Spinal cord (tissue), 10 donors: ENCODE measurements around the gene GFI1. TPM values are rescaled to one million over a fixed set of nuclear protein-coding genes. Genes with fewer than 3 reads are reported as not detected.

Experiments used
- DNase-seq, 6 donors: peaks; one replicate each; pipeline versions ENCODE4 v3.0.0 to v3.0.0-alpha.2; 2013 to 2015; ENCODE audit warnings: low spot score in 6 of 6, low read depth in 4 of 6
- H3K27ac ChIP-seq: one replicate; pipeline ENCODE4 v1.5.1; 2013; ENCODE audit warnings: low read depth, low read length, control low read depth
- H3K27me3 ChIP-seq: one replicate; pipeline ENCODE4 v1.6.1; 2013; ENCODE audit warnings: low read length; ENCODE audit not compliant: control insufficient read depth, insufficient read depth
- H3K36me3 ChIP-seq: one replicate; pipeline ENCODE4 v1.6.1; 2013; ENCODE audit warnings: low read length; ENCODE audit not compliant: control insufficient read depth, insufficient read depth
- H3K4me1 ChIP-seq: one replicate; pipeline ENCODE4 v1.6.1; 2013; ENCODE audit warnings: low read length; ENCODE audit not compliant: control insufficient read depth, insufficient read depth
- H3K4me3 ChIP-seq: one replicate; pipeline ENCODE4 v1.5.1; 2013; ENCODE audit warnings: low read depth, low read length, control low read depth
- H3K9me3 ChIP-seq: one replicate; pipeline ENCODE4 v1.6.1; 2013; ENCODE audit warnings: low read length; ENCODE audit not compliant: control insufficient read depth, insufficient read depth
- WGBS: methylation state at CpG from one replicate; pipeline ENCODE4 v1.1.5; 2013; ENCODE audit warnings: missing lambda C conversion rate; ENCODE audit not compliant: insufficient coverage; 5-methylcytosine and 5-hydroxymethylcytosine counted together
- polyA plus RNA-seq, 2 donors: library from polyadenylated mRNA; unstranded; fragments of 120-200 nt; gene quantifications; one replicate each; pipeline ENCODE4 v1.2.1, GENCODE V29; 2013; ENCODE audit not compliant: insufficient read length in 2 of 2
- total RNA-seq, 2 donors: library from RNA; depleted of rRNA in 1 of 2; stranded (reverse); fragments of 120-200 nt in 1 of 2; fragments of >200 nt in 1 of 2; gene quantifications; one replicate each; pipeline versions ENCODE4 v1.2.3 to v1.2.4, GENCODE V29; 2013 to 2014
- donor health status: healthy.

Gene GFI1
- total and polyA plus RNA-seq, 4 donors: 0.16 to 1.2 (median 0.35) TPM

GRCh38 chr1:92488832-92489231 lies 2.1 kb upstream of the GFI1 start:
- no peaks in the 10 kb centered on the region for H3K36me3 ChIP-seq
- DNase-seq: no peak
- no peak overlapping the region for H3K27ac ChIP-seq
- no peaks in the 10 kb centered on the region for H3K9me3 ChIP-seq
- no CpG with 5 or more reads among the region's 3 CpGs for WGBS
- H3K27me3 ChIP-seq: peaks cover 59% of the 10 kb centered on the region
- H3K4me1 ChIP-seq: peaks cover 24% of the 10 kb centered on the region
- H3K4me3 ChIP-seq: no peak overlapping the region

DNA sequence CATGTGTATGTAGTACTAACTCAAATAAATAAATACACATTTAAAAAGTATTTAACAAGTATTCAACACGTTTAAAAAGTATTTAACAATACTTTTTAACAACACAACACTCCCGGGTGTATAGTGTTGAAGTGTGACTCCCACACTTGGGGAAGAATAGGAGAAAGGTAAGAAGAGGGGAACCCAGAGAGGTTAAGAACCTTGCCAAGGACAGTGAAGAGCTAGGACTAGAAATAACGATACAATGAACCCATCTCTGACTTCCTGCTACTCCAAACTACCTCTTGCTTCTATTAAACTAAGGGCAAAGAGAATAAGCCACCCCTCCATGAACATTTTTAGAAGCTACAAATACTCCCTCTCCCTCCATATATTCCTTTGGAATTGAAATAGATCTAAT lies 1.7 kb upstream of the GFI1 start:
- no CpG with 5 or more reads among the region's 3 CpGs for WGBS
- H3K36me3 ChIP-seq: no peaks in the 10 kb centered on the region
- peaks cover 63% of the 10 kb centered on the region for H3K27me3 ChIP-seq

DNA sequence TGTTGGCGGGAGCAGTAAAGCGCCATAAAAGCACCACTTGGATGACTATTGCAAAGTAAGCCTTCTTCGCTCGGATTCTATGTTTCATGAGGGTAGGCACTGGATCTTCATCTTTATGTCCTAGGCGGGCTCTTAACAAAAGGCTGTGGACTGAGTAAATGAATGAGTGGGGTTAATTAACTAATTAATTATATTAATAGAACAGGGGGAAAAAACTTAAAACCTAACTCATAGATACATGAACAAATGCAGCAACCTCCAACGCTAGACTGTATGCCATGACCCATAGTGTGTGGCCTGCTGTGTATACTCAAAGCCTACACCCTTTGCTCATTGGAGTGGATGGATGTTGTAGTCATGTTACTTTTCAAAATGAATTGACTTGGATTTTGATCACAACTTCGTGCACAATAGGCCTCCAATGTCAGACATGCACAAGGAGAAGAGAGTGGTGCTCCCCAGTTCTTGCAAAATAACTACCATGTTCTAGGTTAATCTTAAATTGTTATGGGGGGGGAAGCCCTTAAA lies 417 bp upstream of the GFI1 start:
- H3K27me3 ChIP-seq: peaks cover 76% of the 10 kb centered on the region
- H3K4me1 ChIP-seq: peaks cover 41% of the 10 kb centered on the region
- DNase-seq: peak in 1 of 6 donors; percentile 9
- no peaks in the 10 kb centered on the region for H3K36me3 ChIP-seq
- no peaks in the 10 kb centered on the region for H3K9me3 ChIP-seq
- H3K4me3 ChIP-seq: no peak overlapping the region
- H3K27ac ChIP-seq: no peak overlapping the region
- 10% methylated on average over 2 of the region's 7 CpGs for WGBS

More for the DNA sequence above, 1.7 kb upstream of the GFI1 start:
- H3K4me1 ChIP-seq: peaks cover 28% of the 10 kb centered on the region
- no peak for DNase-seq
- H3K9me3 ChIP-seq: no peaks in the 10 kb centered on the region
- no peak overlapping the region for H3K4me3 ChIP-seq
- no peak overlapping the region for H3K27ac ChIP-seq

DNA sequence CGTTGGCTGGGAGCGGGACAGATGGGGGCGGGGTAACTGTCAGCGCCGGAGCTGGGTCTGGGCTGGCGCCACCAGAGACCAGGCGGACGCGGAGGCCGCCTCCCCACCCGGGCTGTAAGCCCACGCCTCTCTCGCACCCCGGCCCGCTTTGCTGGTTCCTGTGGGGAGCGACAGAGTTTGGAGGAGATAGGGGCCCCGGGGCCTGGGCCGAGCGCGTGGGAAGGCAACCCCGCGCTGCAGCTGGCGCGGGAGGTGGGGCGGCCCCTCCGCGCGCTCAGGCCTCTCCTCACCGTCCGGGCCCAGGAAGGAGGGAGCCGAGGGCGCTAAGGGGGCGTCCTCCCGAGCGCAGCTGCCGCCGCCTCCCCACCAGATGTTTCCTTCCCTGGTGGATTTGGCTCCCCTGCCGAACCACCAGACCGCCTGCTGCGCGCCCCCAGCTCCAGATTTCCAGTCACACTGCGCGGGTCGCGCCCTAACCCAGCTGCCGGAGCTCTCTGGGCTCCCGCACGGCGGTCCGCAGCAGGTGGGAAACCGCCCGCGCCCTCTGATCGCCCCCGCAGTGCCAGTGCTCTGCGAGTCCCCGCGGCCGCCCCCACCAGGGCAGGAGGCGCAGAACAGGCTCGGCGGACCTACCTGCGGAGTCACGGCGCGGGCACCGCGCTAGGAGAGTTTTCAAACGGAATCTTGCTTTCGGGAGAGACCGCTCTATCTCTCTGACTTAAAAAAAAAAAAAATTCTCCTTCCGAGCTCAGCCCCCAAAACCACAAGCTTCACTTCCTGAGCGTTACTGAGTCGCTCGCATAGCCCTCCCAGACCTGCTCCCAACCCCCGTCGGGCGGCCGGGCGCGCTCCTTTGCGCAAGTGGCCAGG lies 1.1 kb downstream of the GFI1 start:
- Histone ChIP-seq H3K9me3 (no peaks in the 10 kb centered on the region), H3K27me3 (peaks cover 89% of the 10 kb centered on the region), H3K4me1 (peaks cover 56% of the 10 kb centered on the region), H3K36me3 (no peaks in the 10 kb centered on the region), H3K27ac (no peak overlapping the region), H3K4me3 (peak overlapping the region; percentile 36)
- WGBS: under 1% methylated on average over 80 of the region's 82 CpGs
- DNase-seq: peak in 2 of 6 donors; percentile 27 to 41

DNA sequence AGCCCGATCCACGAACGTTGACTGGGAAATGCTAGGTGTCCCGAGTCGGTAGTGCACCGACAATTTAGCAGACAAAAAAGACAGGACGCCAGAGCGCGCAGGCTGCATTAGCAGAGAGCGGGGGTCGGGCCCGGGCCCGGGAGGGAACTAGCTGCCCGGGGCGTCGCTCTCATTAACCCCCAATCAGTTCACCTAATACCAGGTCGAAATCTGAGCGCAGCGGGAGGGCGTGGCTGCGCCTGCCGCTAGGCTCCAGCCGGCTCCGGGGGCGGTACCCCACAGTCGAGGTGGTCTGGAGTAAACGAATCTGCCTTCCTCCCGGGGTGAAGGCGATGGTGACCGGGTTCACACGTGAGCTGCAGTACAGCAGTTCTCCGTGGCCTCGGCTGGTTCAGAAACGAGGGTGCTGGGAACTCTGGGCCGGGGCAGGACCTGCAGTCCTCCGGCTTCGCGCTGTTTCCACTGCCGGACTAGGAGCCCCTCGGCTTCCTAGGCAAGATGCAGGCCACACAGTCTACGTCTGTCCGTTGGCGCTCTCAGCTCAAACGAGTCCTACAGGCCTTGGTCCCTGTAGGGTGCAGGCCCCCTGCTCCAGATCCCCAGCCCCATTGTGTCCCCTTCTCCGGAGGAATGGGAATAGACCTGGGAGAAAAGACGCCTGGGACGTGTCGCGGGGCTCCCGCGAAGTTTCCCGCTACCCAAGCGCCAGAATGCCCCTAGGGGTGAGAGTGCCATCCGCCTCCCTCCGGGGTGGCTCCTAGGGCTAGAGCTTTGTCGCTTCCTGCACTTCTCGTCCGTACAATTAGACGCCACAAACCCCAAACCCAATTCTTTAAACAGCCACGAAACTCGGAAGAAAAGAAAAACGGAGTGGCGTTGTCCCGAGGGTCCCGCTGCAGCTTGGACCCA lies 2.0 kb downstream of the GFI1 start:
- peak in 2 of 6 donors; percentile 34 to 59 for DNase-seq
- Histone ChIP-seq H3K27ac (no peak overlapping the region), H3K4me1 (peaks cover 62% of the 10 kb centered on the region), H3K27me3 (peaks cover 98% of the 10 kb centered on the region), H3K9me3 (no peaks in the 10 kb centered on the region), H3K36me3 (no peaks in the 10 kb centered on the region), H3K4me3 (peak overlapping the region; percentile 26)
- under 1% methylated on average over 65 of the region's 65 CpGs for WGBS

GRCh38 chr1:92483610-92484471 lies 2.9 kb downstream of the GFI1 start:
- WGBS: under 1% methylated on average over 55 of the region's 56 CpGs
- Histone ChIP-seq H3K4me3 (peak overlapping the region; percentile 26), H3K36me3 (no peaks in the 10 kb centered on the region), H3K4me1 (peaks cover 62% of the 10 kb centered on the region), H3K9me3 (no peaks in the 10 kb centered on the region), H3K27ac (no peak overlapping the region), H3K27me3 (peaks cover 98% of the 10 kb centered on the region)
- DNase-seq: peak in 2 of 6 donors; percentile 12 to 48

- no peak overlapping the region for H3K27ac ChIP-seq
- under 1% methylated on average over 62 of the region's 62 CpGs for WGBS
- H3K4me3 ChIP-seq: peak overlapping the region; percentile 37
- DNase-seq: peak in 2 of 6 donors; percentile 24 to 63
- H3K4me1 ChIP-seq: peaks cover 62% of the 10 kb centered on the region
- H3K9me3 ChIP-seq: no peaks in the 10 kb centered on the region
- no peaks in the 10 kb centered on the region for H3K36me3 ChIP-seq
- peaks cover 99% of the 10 kb centered on the region for H3K27me3 ChIP-seq
Observed at GRCh38 chr1:92482665-92483609, 3.8 kb downstream of the GFI1 start.

GRCh38 chr1:92481971-92482664 lies 4.6 kb downstream of the GFI1 start:
- Histone ChIP-seq H3K36me3 (no peaks in the 10 kb centered on the region), H3K4me1 (peaks cover 62% of the 10 kb centered on the region), H3K27ac (no peak overlapping the region), H3K4me3 (peak overlapping the region; percentile 37), H3K9me3 (no peaks in the 10 kb centered on the region), H3K27me3 (peaks cover 95% of the 10 kb centered on the region)
- WGBS: under 1% methylated on average over 36 of the region's 39 CpGs
- peak in 2 of 6 donors; percentile 43 to 56 for DNase-seq
